Ovary (tissue), 3 donors: ENCODE results near the gene EFHD2.
A peak's percentile ranks its signal among the peaks of the same experiment; 100 is the strongest.

ENCODE experiments used
- EP300 ChIP-seq: sonication (generic); formaldehyde crosslinking; IDR thresholded peaks from one replicate; pipeline ENCODE4 v1.6.1; 2017; ENCODE audit warnings: antibody characterized with exemption
- TF ChIP-seq, protein P1 (sequence below), 3 donors: fragments of 450-650 bp in 2 of 3; fragments of 200-600 bp in 1 of 3; IDR thresholded peaks; one replicate each; pipeline versions ENCODE4 v1.5.1 to v1.8.0; 2016 to 2022; ENCODE audit warnings: antibody characterized with exemption in 3 of 3, mild to moderate bottlenecking in 1 of 3
- donor health status: DM: no; HTN: no; CAD: no.

DNA sequence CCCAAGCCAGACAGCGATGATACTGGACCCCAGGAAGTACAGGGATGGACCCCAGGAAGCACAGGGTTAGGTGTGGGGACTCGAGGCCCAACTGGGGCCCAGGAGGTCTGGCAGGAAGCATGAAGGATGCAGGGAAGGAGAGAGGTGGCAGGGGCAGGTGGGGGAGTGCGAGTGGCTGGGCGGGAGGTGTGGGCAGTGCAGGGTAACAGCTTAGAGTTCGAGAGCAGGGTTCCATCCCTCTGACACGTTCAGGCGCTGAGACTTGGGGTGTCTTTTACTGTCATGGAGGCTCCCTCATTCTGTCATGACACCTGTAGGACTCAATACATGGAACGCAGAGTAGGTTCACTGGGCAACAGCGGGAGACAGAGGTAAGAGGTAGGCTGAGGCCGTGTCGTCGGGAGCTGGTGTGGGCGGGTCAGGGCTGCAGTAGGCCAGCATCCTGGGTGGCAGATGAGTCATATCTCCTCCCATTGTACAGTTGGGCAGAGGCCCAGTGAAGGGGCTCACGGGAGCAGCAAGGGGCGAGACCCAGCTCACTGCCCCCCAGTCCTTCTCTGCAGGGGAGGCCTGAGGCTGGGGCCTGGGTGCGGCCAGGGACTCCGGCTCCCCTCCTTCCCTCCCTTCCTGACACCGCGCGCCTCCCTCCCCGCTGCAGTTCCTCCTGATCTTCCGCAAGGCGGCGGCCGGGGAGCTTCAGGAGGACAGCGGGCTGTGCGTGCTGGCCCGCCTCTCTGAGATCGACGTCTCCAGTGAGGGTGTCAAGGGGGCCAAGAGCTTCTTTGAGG lies 17.0 kb downstream of the EFHD2 start:
- TF ChIP-seq, protein P1, sequence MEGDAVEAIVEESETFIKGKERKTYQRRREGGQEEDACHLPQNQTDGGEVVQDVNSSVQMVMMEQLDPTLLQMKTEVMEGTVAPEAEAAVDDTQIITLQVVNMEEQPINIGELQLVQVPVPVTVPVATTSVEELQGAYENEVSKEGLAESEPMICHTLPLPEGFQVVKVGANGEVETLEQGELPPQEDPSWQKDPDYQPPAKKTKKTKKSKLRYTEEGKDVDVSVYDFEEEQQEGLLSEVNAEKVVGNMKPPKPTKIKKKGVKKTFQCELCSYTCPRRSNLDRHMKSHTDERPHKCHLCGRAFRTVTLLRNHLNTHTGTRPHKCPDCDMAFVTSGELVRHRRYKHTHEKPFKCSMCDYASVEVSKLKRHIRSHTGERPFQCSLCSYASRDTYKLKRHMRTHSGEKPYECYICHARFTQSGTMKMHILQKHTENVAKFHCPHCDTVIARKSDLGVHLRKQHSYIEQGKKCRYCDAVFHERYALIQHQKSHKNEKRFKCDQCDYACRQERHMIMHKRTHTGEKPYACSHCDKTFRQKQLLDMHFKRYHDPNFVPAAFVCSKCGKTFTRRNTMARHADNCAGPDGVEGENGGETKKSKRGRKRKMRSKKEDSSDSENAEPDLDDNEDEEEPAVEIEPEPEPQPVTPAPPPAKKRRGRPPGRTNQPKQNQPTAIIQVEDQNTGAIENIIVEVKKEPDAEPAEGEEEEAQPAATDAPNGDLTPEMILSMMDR (IDR thresholded peaks at IDR 0.05), result peak; percentile 43 to 69 (median 64)
- TF ChIP-seq EP300, result no peak
